Right lobe of liver (tissue), 6 donors: ENCODE measurements around the gene ALK. TPM values are rescaled to one million over a fixed set of nuclear protein-coding genes. Genes with fewer than 3 reads are reported as not detected.

Experiments
- ATAC-seq, 4 donors: fragments of 200-7000 bp; cut with Tn5 transposase; one replicate each; pipeline ENCODE4 v1.9.1; 2020; ENCODE audit warnings: mild to moderate bottlenecking in 4 of 4, moderate library complexity in 4 of 4
- DNase-seq, 3 donors: peaks; one replicate each; pipeline ENCODE4 v3.0.0-alpha.2; 2020
- H3K27ac ChIP-seq, 3 donors: fragments of 200-600 bp; one replicate each; pipeline ENCODE4 v1.8.0; 2022
- H3K27me3 ChIP-seq, 2 donors: fragments of 200-600 bp; one replicate each; pipeline ENCODE4 v1.8.0; 2022
- H3K36me3 ChIP-seq, 4 donors: fragments of 200-600 bp; sonication (generic) in 1 of 4; one replicate each; pipeline versions ENCODE4 v1.5.1 to v1.8.0; 2017 to 2022; ENCODE audit warnings: control low read depth in 1 of 4
- H3K4me1 ChIP-seq, 4 donors: fragments of 200-600 bp; sonication (generic) in 1 of 4; one replicate each; pipeline versions ENCODE4 v1.5.1 to v1.8.0; 2017 to 2022; ENCODE audit warnings: control low read depth in 1 of 4
- H3K4me3 ChIP-seq, 3 donors: fragments of 200-600 bp; one replicate each; pipeline ENCODE4 v1.8.0; 2022
- H3K9me3 ChIP-seq, 4 donors: fragments of 200-600 bp; sonication (generic) in 1 of 4; one replicate each; pipeline versions ENCODE4 v1.5.1 to v1.8.0; 2017 to 2022; ENCODE audit warnings: control low read depth in 1 of 4
- CTCF ChIP-seq, 4 donors: fragments of 200-600 bp in 3 of 4; fragments of 450-650 bp in 1 of 4; IDR thresholded peaks; one replicate each; pipeline versions ENCODE4 v1.5.1 to v1.8.0; 2016 to 2022; ENCODE audit warnings: antibody characterized with exemption in 4 of 4, mild to moderate bottlenecking in 2 of 4
- POLR2A ChIP-seq: fragments of 450-650 bp; IDR thresholded peaks from one replicate; pipeline ENCODE4 v1.6.1; 2017; ENCODE audit warnings: antibody characterized with exemption, mild to moderate bottlenecking
- WGBS: methylation state at CpG from one replicate; pipeline ENCODE4 v1.1.6; 2018; ENCODE audit warnings: low coverage, low lambda C conversion rate; ENCODE audit not compliant: insufficient coverage; ENCODE audit errors: missing lambda C conversion rate; 5-methylcytosine and 5-hydroxymethylcytosine counted together
- intact Hi-C, 2 donors: fragments of 100-400 bp; cut with DNase I; formaldehyde crosslinking; loops; one replicate each; pipeline versions ENCODE4 v1.11.2 to v1.14.1; 2022
- total RNA-seq, 6 experiments: library from RNA; depleted of rRNA in 2 of 6; stranded (reverse); fragments of >200 nt in 2 of 6; fragmentation: NEBNext Ultra II Directional in 3 of 6; extraction: Animal tissue kit (Norgen Biotek cat#: 25700) in 3 of 6; gene quantifications; one replicate each; pipeline versions ENCODE4 v1.1.0 to v1.2.4, GENCODE V29; 2016 to 2023
- donor health status: DM: no; HTN: yes; CAD: no.
- donor health status: DM: no; HTN: no; CAD: no.
- donor health status: DM: no; HTN: no; CAD: no.
- donor health status: DM: no; HTN: yes; CAD: no.
- donor health status: DM: no; HTN: yes; CAD: no.

ALK gene
- total RNA-seq, 6 experiments from 2014 or later: 0.04 to 0.06 TPM; not detected in 4

GRCh38 chr2:29187926-29188325 lies 733.5 kb downstream of the ALK start:
- H3K36me3 ChIP-seq: no peaks in the 10 kb centered on the region
- no peak for ATAC-seq
- H3K27me3 ChIP-seq: no peaks in the 10 kb centered on the region
- intact Hi-C loops: no loop called here
- no peak overlapping the region for H3K4me3 ChIP-seq
- H3K9me3 ChIP-seq: no peaks in the 10 kb centered on the region
- 77% methylated on average over 2 of the region's 2 CpGs for WGBS
- TF ChIP-seq POLR2A (no peak), CTCF (IDR thresholded peaks at IDR 0.05) (no peak)
- H3K4me1 ChIP-seq: no peaks in the 10 kb centered on the region
- no peak overlapping the region for H3K27ac ChIP-seq
- no peak for DNase-seq

DNA sequence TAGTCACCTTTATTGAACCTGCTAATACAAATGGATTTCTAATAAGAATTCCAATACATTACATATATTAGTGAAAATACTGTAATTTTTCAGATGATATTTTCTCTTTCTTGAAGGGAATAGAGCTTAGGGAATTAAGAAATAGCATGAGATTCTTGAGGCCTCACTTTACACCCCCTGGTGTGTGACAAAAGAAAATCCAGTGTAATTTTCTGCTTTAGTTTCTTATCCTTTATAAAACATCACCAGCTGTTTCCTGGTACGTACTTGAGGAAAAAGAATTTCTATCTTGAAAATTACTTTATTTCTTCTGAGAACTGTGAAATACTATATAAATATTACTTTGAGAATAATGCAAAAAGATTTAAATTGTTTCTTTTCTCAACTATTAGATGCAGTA lies 734.6 kb downstream of the ALK start:
- H3K4me1 ChIP-seq: no peaks in the 10 kb centered on the region
- TF ChIP-seq CTCF (IDR thresholded peaks at IDR 0.05): no peak
- TF ChIP-seq POLR2A: no peak
- no peaks in the 10 kb centered on the region for H3K9me3 ChIP-seq
- 90% methylated on average over 1 of the region's 1 CpG for WGBS
- no peak for ATAC-seq
- no peaks in the 10 kb centered on the region for H3K27me3 ChIP-seq
- intact Hi-C loops: no loop called here
- no peak overlapping the region for H3K27ac ChIP-seq
- no peak for DNase-seq
- no peaks in the 10 kb centered on the region for H3K36me3 ChIP-seq
- no peak overlapping the region for H3K4me3 ChIP-seq

DNA sequence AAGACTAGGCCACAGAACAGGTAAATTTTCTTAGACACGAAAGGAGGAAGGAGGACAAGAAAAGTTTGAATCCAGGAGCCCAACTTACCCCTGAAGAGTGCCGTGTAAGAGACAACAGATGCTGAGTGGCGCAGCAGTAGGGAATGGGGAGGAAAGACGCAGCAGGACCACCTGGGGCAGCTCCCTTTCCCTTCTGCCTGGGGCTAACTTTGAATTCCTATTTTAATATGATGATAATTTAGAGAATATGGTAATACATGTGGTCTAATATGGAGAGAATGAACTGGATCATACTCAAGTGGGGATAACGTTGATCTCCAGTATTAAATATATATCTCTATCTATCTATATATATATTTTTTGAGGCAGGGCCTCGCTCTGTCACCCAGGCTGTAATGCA lies 736.9 kb downstream of the ALK start:
- intact Hi-C loops: no loop called here
- no peak overlapping the region for H3K4me3 ChIP-seq
- ATAC-seq: no peak
- no peak for DNase-seq
- TF ChIP-seq CTCF (IDR thresholded peaks at IDR 0.05): no peak
- TF ChIP-seq POLR2A: no peak
- H3K27me3 ChIP-seq: no peaks in the 10 kb centered on the region
- no peaks in the 10 kb centered on the region for H3K36me3 ChIP-seq
- H3K4me1 ChIP-seq: no peaks in the 10 kb centered on the region
- H3K27ac ChIP-seq: no peak overlapping the region
- WGBS: 87% methylated on average over 5 of the region's 6 CpGs
- no peaks in the 10 kb centered on the region for H3K9me3 ChIP-seq

GRCh38 chr2:29182920-29183319 lies 738.5 kb downstream of the ALK start:
- Histone ChIP-seq H3K9me3 (no peaks in the 10 kb centered on the region), H3K27me3 (no peaks in the 10 kb centered on the region), H3K4me3 (no peak overlapping the region), H3K27ac (no peak overlapping the region), H3K4me1 (no peaks in the 10 kb centered on the region), H3K36me3 (no peaks in the 10 kb centered on the region)
- intact Hi-C loops: no loop called here
- no peak for ATAC-seq
- no peak for TF ChIP-seq POLR2A
- TF ChIP-seq CTCF (IDR thresholded peaks at IDR 0.05): no peak
- no peak for DNase-seq

GRCh38 chr2:29182334-29182733 lies 739.1 kb downstream of the ALK start:
- WGBS: 67% methylated on average over 1 of the region's 1 CpG
- ATAC-seq: no peak

More at GRCh38 chr2:29182334-29182733, 739.1 kb downstream of the ALK start:
- H3K36me3 ChIP-seq: no peaks in the 10 kb centered on the region
- DNase-seq: no peak
- no peak overlapping the region for H3K4me3 ChIP-seq
- H3K27ac ChIP-seq: no peak overlapping the region
- no peak for TF ChIP-seq CTCF (IDR thresholded peaks at IDR 0.05)
- TF ChIP-seq POLR2A: no peak
- no peaks in the 10 kb centered on the region for H3K4me1 ChIP-seq
- no peaks in the 10 kb centered on the region for H3K27me3 ChIP-seq
- intact Hi-C loops: no loop called here
- no peaks in the 10 kb centered on the region for H3K9me3 ChIP-seq
